A549 (cell line): ENCODE measurements around the gene SERPINF2. TPM values are rescaled to one million over a fixed set of nuclear protein-coding genes. Genes with fewer than 3 reads are reported as not detected.
A peak's percentile ranks its signal among the peaks of the same experiment; 100 is the strongest.

Source experiments
- ATAC-seq, 2 experiments: fragments of 200-7000 bp in 1 of 2; fragments of >200 bp in 1 of 2; cut with Nextera tagmentation in 1 of 2; cut with Tn5 transposase in 1 of 2; 3 replicates each; pipeline versions ENCODE4 v1.8.0 to v1.9.1; 2018 to 2020; ENCODE audit warnings: mild to moderate bottlenecking in 1 of 2, moderate library complexity in 1 of 2
- CTCF ChIA-PET: fragments of 300-600 bp; sonication (Branson Sonifier 250); formaldehyde crosslinking; extraction: SDS; loops from one replicate; lab custom pipeline; 2021; ENCODE audit warnings: antibody characterized with exemption, inconsistent platforms; lab: Yijun Ruan, JAX
- POLR2A ChIA-PET: fragments of 350-600 bp; formaldehyde crosslinking; extraction: SDS; loops from one replicate; lab custom pipeline; 2021; ENCODE audit warnings: antibody characterized with exemption, inconsistent platforms; lab: Yijun Ruan, JAX
- DNase-seq, 2 experiments: peaks; one replicate each; pipeline versions ENCODE4 v3.0.0 to v3.0.0-alpha.2; 2011 to 2016; ENCODE audit warnings: low read depth in 1 of 2, low spot score in 1 of 2
- FAIRE-seq: peaks from 2 replicates; lab custom pipeline; 2011; peaks lifted over from hg19 to GRCh38; lab: Jason Lieb, UNC
- H3K27ac ChIP-seq, 2 experiments: fragments of >200 bp; sonication (Bioruptor Twin); formaldehyde crosslinking; 3 replicates each; pipeline ENCODE4 v1.5.1; 2016 to 2017
- H3K4me1 ChIP-seq: fragments of >200 bp; sonication (Bioruptor Twin); formaldehyde crosslinking; 3 replicates; pipeline ENCODE4 v1.6.1; 2016
- H3K4me2 ChIP-seq: fragments of >200 bp; sonication (Bioruptor Twin); formaldehyde crosslinking; 3 replicates; pipeline ENCODE4 v1.6.1; 2016
- H3K4me3 ChIP-seq: fragments of >200 bp; sonication (Bioruptor Twin); formaldehyde crosslinking; 3 replicates; pipeline ENCODE4 v1.5.1; 2016
- H3K9me3 ChIP-seq: fragments of >200 bp; sonication (Bioruptor Twin); formaldehyde crosslinking; 3 replicates; pipeline ENCODE4 v1.6.1; 2016
- FOSL2 ChIP-seq, 2 experiments: fragments of 450-650 bp in 1 of 2; fragments of >200 bp in 1 of 2; sonication (Bioruptor Twin) in 1 of 2; formaldehyde crosslinking; IDR thresholded peaks; 2 replicates each; pipeline versions ENCODE4 v1.5.0 to v1.6.1; 2016 to 2020; ENCODE audit warnings: mild to moderate bottlenecking in 1 of 2, moderate library complexity in 1 of 2
- FOXS1 ChIP-seq: fragments of 250-450 bp; sonication (Bioruptor Pico); IDR thresholded peaks from 2 replicates; pipeline ENCODE4 v1.5.0; 2020; ENCODE audit warnings: mild to moderate bottlenecking, moderate library complexity
- HEYL ChIP-seq: fragments of 250-450 bp; sonication (Bioruptor Pico); IDR thresholded peaks from 2 replicates; pipeline ENCODE4 v1.8.0; 2021; ENCODE audit warnings: mild to moderate bottlenecking, moderate library complexity
- JUN ChIP-seq, 2 experiments: fragments of >200 bp; sonication (Bioruptor Twin); formaldehyde crosslinking; IDR thresholded peaks; 2 replicates in 1 of 2; 3 replicates in 1 of 2; pipeline ENCODE4 v1.6.1; 2016 to 2017
- JUNB ChIP-seq: fragments of >200 bp; sonication (Bioruptor Twin); formaldehyde crosslinking; IDR thresholded peaks from 2 replicates; pipeline ENCODE4 v1.6.1; 2016
- KDM5A ChIP-seq: fragments of 200-600 bp; sonication (generic); IDR thresholded peaks from 2 replicates; pipeline ENCODE4 v1.6.1; 2016; ENCODE audit warnings: antibody characterized with exemption, mild to moderate bottlenecking
- MYC ChIP-seq: IDR thresholded peaks from 2 replicates; pipeline ENCODE4 v1.6.1; 2012; ENCODE audit warnings: mild to moderate bottlenecking, inconsistent platforms, low read length, improper control_type of control experiment, borderline replicate concordance
- PHF8 ChIP-seq: fragments of 200-600 bp; sonication (generic); IDR thresholded peaks from 2 replicates; pipeline ENCODE4 v1.6.1; 2016; ENCODE audit warnings: low read depth, mild to moderate bottlenecking, antibody characterized with exemption, moderate library complexity, borderline replicate concordance
- POLR2A ChIP-seq: IDR thresholded peaks from 2 replicates; pipeline ENCODE4 v1.6.1; 2012; ENCODE audit warnings: mild to moderate bottlenecking, low read length
- POLR2AphosphoS2 ChIP-seq: conservative IDR thresholded peaks from 2 replicates; pipeline ENCODE4 v1.6.1; 2012; ENCODE audit warnings: low read length, improper control_type of control experiment, inconsistent platforms
- RFX5 ChIP-seq: fragments of 450-650 bp; IDR thresholded peaks from 2 replicates; pipeline ENCODE4 v1.7.1; 2014; ENCODE audit warnings: antibody characterized with exemption, mild to moderate bottlenecking, moderate library complexity
- RNF2 ChIP-seq: fragments of 200-600 bp; sonication (generic); IDR thresholded peaks from 2 replicates; pipeline ENCODE4 v1.6.1; 2016; ENCODE audit warnings: low read depth, mild to moderate bottlenecking, antibody characterized with exemption, moderate library complexity, borderline replicate concordance
- TFCP2L1 ChIP-seq: fragments of 250-450 bp; sonication (Bioruptor Pico); IDR thresholded peaks from 2 replicates; pipeline ENCODE4 v1.5.0; 2021; ENCODE audit warnings: mild to moderate bottlenecking
- WGBS: methylation state at CpG from one replicate; pipeline ENCODE4 v1.1.6; 2017; ENCODE audit errors: missing lambda C conversion rate; 5-methylcytosine and 5-hydroxymethylcytosine counted together
- polyA plus RNA-seq, 4 experiments: library from polyadenylated mRNA; depleted of rRNA in 3 of 4; stranded (reverse); fragments of >200 nt; fragmentation: RNase III in 1 of 4; extraction: RNeasy Plus Mini Kit Qiagen cat#74134 plus additional on column Dnase treatment in 1 of 4; gene quantifications; 2 replicates in 3 of 4; 3 replicates in 1 of 4; pipeline ENCODE4 v1.2.3, GENCODE V29; 2011 to 2017
- TF ChIP-seq, protein P1 (sequence below): fragments of >200 bp; sonication (Bioruptor Twin); formaldehyde crosslinking; IDR thresholded peaks from 3 replicates; pipeline ENCODE4 v1.5.1; 2016
- TF ChIP-seq, protein P2 (sequence below): fragments of 450-650 bp; IDR thresholded peaks from 2 replicates; pipeline ENCODE4 v1.6.1; 2014; ENCODE audit warnings: antibody characterized with exemption
- TF ChIP-seq, protein P3 (sequence below): fragments of 150-350 bp; IDR thresholded peaks from 2 replicates; pipeline ENCODE4 v1.6.1; 2014; ENCODE audit warnings: low read depth, mild to moderate bottlenecking, low read length

Gene SERPINF2
- polyA plus RNA-seq, 2 of the 4 experiments (the other 2 are of a cell fraction), result 2.1 to 2.9 TPM

DNA sequence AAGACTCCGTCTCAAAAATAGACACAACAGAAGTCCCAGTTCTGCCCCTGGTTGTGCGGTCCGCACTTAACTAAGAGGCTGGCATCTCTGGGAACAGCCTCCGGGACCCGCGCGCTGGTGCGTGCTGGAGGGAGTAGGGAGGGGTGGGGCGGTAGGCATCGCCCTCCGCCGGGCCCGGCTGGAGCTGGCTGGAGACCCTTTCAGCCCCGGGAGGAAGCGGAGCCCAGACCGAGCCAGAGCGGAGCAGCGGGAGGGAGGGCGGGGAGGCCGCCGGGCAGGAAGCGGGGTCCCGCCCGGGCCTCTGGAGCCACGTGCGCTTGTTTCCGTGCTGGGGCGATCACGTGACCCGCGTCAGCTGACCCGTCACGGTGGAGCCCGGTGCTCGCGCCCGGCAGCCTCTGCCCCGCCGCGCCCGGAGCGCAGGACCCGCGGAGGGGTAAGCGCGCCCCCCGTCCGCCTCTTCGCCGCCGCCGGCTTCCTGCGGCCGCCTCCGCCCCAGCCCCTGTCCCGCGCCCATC lies 18.3 kb upstream of the SERPINF2 start, which contains the start of gene WDR81 (continued):
- TF ChIP-seq KDM5A, result no peak; the same call in 1 of the 2 replicates

- 56% methylated on average over 27 of the region's 51 CpGs for WGBS
- POLR2A ChIA-PET, result interaction anchor here (1.0 to 2.2 kb wide), 7 partner anchors 9 to 104 kb away, joined by 3 to 7 read pairs (median 4); partner anchors contain the start of gene SMYD4
- FAIRE-seq (no peak), DNase-seq (no peak), ATAC-seq (peak; percentile 70 to 76)
- TF ChIP-seq PHF8 (0 out of 2 replicates have a peak, but pooled peaks have one; percentile 3), TFCP2L1 (CRISPR knock-in tag) (0 out of 2 replicates have a peak, but pooled peaks have one; percentile 35), JUNB (no peak), KDM5A (peak; percentile 36; the same call in 1 of the 2 replicates), JUN (IDR thresholded peaks at IDR 0.05) (peak in 1 of 2 experiments; percentile 48; a peak in 1 of 5 replicates), RNF2 (peak; percentile 83; the same call in 1 of the 2 replicates), HEYL (no peak), POLR2AphosphoS2 (no peak), FOXS1 (no peak)
- TF ChIP-seq, protein P1, sequence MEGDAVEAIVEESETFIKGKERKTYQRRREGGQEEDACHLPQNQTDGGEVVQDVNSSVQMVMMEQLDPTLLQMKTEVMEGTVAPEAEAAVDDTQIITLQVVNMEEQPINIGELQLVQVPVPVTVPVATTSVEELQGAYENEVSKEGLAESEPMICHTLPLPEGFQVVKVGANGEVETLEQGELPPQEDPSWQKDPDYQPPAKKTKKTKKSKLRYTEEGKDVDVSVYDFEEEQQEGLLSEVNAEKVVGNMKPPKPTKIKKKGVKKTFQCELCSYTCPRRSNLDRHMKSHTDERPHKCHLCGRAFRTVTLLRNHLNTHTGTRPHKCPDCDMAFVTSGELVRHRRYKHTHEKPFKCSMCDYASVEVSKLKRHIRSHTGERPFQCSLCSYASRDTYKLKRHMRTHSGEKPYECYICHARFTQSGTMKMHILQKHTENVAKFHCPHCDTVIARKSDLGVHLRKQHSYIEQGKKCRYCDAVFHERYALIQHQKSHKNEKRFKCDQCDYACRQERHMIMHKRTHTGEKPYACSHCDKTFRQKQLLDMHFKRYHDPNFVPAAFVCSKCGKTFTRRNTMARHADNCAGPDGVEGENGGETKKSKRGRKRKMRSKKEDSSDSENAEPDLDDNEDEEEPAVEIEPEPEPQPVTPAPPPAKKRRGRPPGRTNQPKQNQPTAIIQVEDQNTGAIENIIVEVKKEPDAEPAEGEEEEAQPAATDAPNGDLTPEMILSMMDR, result peak; percentile 21; the same call in 1 of the 3 replicates
- TF ChIP-seq, protein P2, sequence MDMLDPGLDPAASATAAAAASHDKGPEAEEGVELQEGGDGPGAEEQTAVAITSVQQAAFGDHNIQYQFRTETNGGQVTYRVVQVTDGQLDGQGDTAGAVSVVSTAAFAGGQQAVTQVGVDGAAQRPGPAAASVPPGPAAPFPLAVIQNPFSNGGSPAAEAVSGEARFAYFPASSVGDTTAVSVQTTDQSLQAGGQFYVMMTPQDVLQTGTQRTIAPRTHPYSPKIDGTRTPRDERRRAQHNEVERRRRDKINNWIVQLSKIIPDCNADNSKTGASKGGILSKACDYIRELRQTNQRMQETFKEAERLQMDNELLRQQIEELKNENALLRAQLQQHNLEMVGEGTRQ, result peak; percentile 37; the same call in 1 of the 2 replicates
- CTCF ChIA-PET, result interaction anchor here (0.8 to 23.8 kb wide), 6 partner anchors 8 to 140 kb away, joined by 3 to 591 read pairs (median 4); partner anchors contain the start of genes RILP and SERPINF1
- peaks cover 17% of the 10 kb centered on the region for H3K4me1 ChIP-seq
- peak overlapping the region; percentile 97 for H3K4me2 ChIP-seq
- H3K4me3 ChIP-seq, result peak overlapping the region; percentile 81
- H3K9me3 ChIP-seq, result no peaks in the 10 kb centered on the region
- H3K27ac ChIP-seq, result peak overlapping the region; percentile 93 to 95
Measured at GRCh38 chr17:1724869-1725641, 17.6 kb upstream of the SERPINF2 start.

DNA sequence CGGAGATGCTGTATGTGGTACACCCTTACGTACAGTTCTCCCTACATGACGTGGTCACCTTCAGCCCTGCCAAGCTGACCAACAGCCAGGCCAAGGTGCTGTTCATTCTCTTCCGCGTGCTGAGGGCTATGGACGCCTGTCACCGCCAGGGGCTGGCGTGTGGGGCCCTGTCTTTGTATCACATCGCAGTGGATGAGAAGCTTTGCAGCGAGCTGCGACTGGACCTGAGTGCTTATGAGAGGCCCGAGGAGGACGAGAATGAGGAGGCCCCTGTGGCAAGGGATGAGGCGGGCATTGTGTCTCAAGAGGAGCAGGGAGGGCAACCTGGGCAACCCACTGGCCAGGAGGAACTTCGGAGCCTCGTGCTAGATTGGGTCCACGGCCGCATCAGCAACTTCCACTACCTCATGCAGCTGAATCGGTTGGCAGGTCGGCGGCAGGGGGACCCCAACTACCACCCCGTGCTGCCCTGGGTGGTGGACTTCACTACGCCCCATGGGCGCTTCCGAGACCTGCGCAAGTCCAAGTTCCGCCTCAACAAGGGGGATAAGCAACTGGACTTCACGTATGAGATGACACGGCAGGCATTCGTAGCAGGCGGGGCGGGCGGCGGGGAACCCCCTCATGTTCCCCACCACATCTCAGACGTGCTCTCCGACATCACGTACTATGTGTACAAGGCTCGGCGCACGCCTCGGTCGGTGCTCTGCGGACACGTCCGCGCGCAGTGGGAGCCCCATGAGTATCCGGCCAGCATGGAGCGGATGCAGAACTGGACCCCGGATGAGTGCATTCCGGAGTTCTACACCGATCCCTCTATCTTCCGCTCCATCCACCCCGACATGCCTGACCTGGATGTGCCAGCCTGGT lies 16.8 kb upstream of the SERPINF2 start:
- no peaks in the 10 kb centered on the region for H3K9me3 ChIP-seq
- peak overlapping the region; percentile 81; the same call in 2 of the 3 replicates for H3K4me3 ChIP-seq
- WGBS, result 95% methylated on average over 54 of the region's 54 CpGs
- peaks cover 14% of the 10 kb centered on the region for H3K4me1 ChIP-seq
- TF ChIP-seq FOSL2 (IDR thresholded peaks at IDR 0.05) (no peak), FOSL2 (CRISPR knock-in tag; IDR thresholded peaks at IDR 0.05) (no peak), POLR2A (peak; percentile 26; the same call in 1 of the 2 replicates), MYC (no peak), KDM5A (no peak), RFX5 (no peak)
- TF ChIP-seq, protein P3, sequence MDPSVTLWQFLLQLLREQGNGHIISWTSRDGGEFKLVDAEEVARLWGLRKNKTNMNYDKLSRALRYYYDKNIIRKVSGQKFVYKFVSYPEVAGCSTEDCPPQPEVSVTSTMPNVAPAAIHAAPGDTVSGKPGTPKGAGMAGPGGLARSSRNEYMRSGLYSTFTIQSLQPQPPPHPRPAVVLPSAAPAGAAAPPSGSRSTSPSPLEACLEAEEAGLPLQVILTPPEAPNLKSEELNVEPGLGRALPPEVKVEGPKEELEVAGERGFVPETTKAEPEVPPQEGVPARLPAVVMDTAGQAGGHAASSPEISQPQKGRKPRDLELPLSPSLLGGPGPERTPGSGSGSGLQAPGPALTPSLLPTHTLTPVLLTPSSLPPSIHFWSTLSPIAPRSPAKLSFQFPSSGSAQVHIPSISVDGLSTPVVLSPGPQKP, result no peak
- FAIRE-seq, result no peak
- POLR2A ChIA-PET, result interaction anchor here (1.2 to 2.2 kb wide), 3 partner anchors 9 to 62 kb away, joined by 3 to 10 read pairs (median 7); no protein-coding TSS in a partner anchor
- ATAC-seq, result no peak
- peak overlapping the region; percentile 97 for H3K4me2 ChIP-seq
- H3K27ac ChIP-seq, result peak overlapping the region in 1 of 2 experiments; percentile 95; a peak in 3 of 6 replicates
- no peak for DNase-seq
- CTCF ChIA-PET, result interaction anchor here (0.7 to 23.8 kb wide), 7 partner anchors 12 to 152 kb away, joined by 3 to 591 read pairs (median 5); partner anchors contain the start of gene SERPINF1
